Spinal cord (tissue), 10 donors: ENCODE data around the gene MACROD2. TPM values are rescaled to one million over a fixed set of nuclear protein-coding genes. Genes with fewer than 3 reads are reported as not detected.
A peak's percentile ranks its signal among the peaks of the same experiment; 100 is the strongest.

Source experiments
- DNase-seq, 6 donors: peaks; one replicate each; pipeline versions ENCODE4 v3.0.0 to v3.0.0-alpha.2; 2013 to 2015; ENCODE audit warnings: low spot score in 6 of 6, low read depth in 4 of 6
- H3K27ac ChIP-seq: one replicate; pipeline ENCODE4 v1.5.1; 2013; ENCODE audit warnings: low read depth, low read length, control low read depth
- H3K27me3 ChIP-seq: one replicate; pipeline ENCODE4 v1.6.1; 2013; ENCODE audit warnings: low read length; ENCODE audit not compliant: control insufficient read depth, insufficient read depth
- H3K36me3 ChIP-seq: one replicate; pipeline ENCODE4 v1.6.1; 2013; ENCODE audit warnings: low read length; ENCODE audit not compliant: control insufficient read depth, insufficient read depth
- H3K4me1 ChIP-seq: one replicate; pipeline ENCODE4 v1.6.1; 2013; ENCODE audit warnings: low read length; ENCODE audit not compliant: control insufficient read depth, insufficient read depth
- H3K4me3 ChIP-seq: one replicate; pipeline ENCODE4 v1.5.1; 2013; ENCODE audit warnings: low read depth, low read length, control low read depth
- H3K9me3 ChIP-seq: one replicate; pipeline ENCODE4 v1.6.1; 2013; ENCODE audit warnings: low read length; ENCODE audit not compliant: control insufficient read depth, insufficient read depth
- WGBS: methylation state at CpG from one replicate; pipeline ENCODE4 v1.1.5; 2013; ENCODE audit warnings: missing lambda C conversion rate; ENCODE audit not compliant: insufficient coverage; 5-methylcytosine and 5-hydroxymethylcytosine counted together
- polyA plus RNA-seq, 2 donors: library from polyadenylated mRNA; unstranded; fragments of 120-200 nt; gene quantifications; one replicate each; pipeline ENCODE4 v1.2.1, GENCODE V29; 2013; ENCODE audit not compliant: insufficient read length in 2 of 2
- total RNA-seq, 2 donors: library from RNA; depleted of rRNA in 1 of 2; stranded (reverse); fragments of 120-200 nt in 1 of 2; fragments of >200 nt in 1 of 2; gene quantifications; one replicate each; pipeline versions ENCODE4 v1.2.3 to v1.2.4, GENCODE V29; 2013 to 2014
- donor health status: healthy.

Gene MACROD2
- total and polyA plus RNA-seq, 4 donors = 16.2 to 34.0 (median 23.6) TPM

DNA sequence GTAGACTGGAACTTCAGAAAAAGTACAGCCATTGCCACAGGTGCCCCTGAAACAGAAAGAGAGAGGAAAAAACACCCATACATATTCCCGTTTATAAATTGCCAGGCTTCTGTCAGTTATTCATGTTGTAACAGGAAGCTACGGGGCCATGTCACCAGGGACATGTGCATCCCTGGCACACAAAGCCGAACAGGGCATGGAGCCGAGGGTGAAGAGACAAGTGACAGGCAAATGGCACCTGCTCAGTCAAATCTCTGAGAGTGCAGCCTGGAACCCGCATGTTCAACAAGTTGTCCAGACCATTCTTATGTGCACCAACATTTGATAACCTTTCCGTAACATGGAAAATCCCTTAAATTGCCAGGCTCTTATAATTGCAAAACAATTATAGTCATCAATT lies 1837.2 kb downstream of the MACROD2 start:
- no peaks in the 10 kb centered on the region for H3K4me1 ChIP-seq
- DNase-seq = peak in 1 of 6 donors; percentile 37
- 91% methylated on average over 4 of the region's 6 CpGs for WGBS
- H3K27me3 ChIP-seq = no peaks in the 10 kb centered on the region
- H3K4me3 ChIP-seq = no peak overlapping the region
- no peaks in the 10 kb centered on the region for H3K36me3 ChIP-seq
- H3K9me3 ChIP-seq = no peaks in the 10 kb centered on the region
- H3K27ac ChIP-seq = no peak overlapping the region

DNA sequence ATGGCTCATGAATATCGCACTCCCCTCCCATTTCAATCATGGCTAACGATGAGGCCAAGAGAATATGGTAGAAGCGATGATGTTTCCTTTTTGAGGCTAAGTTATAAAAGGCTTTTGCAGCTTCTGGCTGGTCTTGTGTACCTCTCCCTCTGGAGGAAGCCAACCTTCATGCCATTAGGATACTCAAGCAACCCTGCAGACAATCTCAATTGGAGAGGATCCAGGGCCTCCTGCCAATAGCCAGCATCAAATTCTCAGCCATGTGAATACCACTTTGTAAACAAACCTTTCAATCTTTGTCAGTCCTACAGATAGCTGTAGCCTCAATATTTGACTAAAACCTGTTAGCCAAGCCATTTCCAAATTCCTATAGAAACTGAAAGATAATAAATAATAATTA lies 1839.5 kb downstream of the MACROD2 start:
- no peaks in the 10 kb centered on the region for H3K27me3 ChIP-seq
- no peaks in the 10 kb centered on the region for H3K9me3 ChIP-seq
- DNase-seq = peak; percentile 38 to 89 (median 66)
- WGBS = 50% methylated on average over 1 of the region's 3 CpGs
- no peaks in the 10 kb centered on the region for H3K4me1 ChIP-seq
- H3K27ac ChIP-seq = no peak overlapping the region
- no peaks in the 10 kb centered on the region for H3K36me3 ChIP-seq
- H3K4me3 ChIP-seq = no peak overlapping the region

DNA sequence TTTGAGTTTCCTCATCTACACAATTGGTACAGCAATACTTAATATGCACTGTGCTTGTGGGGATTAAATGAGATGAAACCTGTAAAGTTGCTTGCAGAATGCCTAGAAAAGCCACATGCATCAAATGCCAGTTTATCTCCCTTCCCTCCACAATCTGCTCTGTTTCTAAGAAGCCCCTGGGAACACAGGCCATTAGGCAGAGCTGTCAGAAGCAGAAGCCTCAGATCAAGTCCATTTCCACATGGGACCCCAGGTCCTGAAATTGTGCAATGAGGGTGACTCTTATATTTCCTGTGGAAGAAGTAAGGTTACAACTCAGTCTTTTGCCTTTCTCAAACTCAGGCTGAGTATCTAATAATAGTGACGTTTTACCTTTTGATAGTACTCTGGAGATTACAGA lies 1840.5 kb downstream of the MACROD2 start:
- H3K27me3 ChIP-seq = no peaks in the 10 kb centered on the region
- H3K4me3 ChIP-seq = no peak overlapping the region
- H3K4me1 ChIP-seq = no peaks in the 10 kb centered on the region
- H3K9me3 ChIP-seq = no peaks in the 10 kb centered on the region
- DNase-seq = peak in 1 of 6 donors; percentile 20
- no CpG with 5 or more reads among the region's 1 CpG for WGBS
- no peaks in the 10 kb centered on the region for H3K36me3 ChIP-seq
- H3K27ac ChIP-seq = no peak overlapping the region

DNA sequence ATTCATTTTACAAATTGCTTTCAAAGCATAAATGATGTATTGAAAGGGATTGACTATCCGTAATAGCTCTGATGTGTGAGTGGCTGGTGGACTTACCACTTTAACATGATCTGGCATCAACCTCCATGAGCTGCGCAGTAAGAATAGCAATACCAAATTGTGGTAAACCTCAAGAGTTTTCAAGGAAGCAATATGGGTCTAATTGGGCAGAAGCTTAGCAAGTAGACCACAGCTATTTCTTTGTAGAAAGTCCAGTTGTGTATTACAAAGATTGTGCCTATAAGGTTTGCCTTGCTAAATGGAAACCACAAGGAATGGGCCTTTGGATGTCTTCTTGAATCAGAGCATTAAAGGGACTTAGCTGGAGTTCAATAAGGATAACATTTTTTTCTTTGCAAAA lies 1841.3 kb downstream of the MACROD2 start:
- H3K27ac ChIP-seq = no peak overlapping the region
- H3K36me3 ChIP-seq = no peaks in the 10 kb centered on the region
- no peak for DNase-seq
- WGBS = no CpG with 5 or more reads among the region's 2 CpGs
- H3K4me3 ChIP-seq = no peak overlapping the region
- H3K9me3 ChIP-seq = no peaks in the 10 kb centered on the region
- no peaks in the 10 kb centered on the region for H3K27me3 ChIP-seq
- no peaks in the 10 kb centered on the region for H3K4me1 ChIP-seq

DNA sequence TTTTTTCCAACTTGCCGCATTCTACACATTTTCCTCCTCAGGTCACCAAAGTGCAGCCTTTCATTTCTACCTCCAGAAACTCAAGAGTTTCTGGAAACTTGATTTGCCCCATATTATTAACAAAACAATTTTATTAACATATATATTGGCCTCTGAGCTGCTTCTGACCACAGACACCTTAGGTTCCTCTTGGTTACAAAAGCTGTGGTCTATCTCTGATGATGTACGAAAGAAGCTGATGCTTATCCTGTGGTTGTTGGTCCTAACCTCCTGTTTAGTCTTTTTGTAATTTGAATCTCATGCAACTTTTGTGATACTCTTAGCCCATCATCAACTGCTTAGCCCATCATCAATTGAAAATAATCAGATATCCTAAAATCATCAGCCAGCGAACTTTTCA lies 1842.2 kb downstream of the MACROD2 start:
- H3K9me3 ChIP-seq = no peaks in the 10 kb centered on the region

DNA sequence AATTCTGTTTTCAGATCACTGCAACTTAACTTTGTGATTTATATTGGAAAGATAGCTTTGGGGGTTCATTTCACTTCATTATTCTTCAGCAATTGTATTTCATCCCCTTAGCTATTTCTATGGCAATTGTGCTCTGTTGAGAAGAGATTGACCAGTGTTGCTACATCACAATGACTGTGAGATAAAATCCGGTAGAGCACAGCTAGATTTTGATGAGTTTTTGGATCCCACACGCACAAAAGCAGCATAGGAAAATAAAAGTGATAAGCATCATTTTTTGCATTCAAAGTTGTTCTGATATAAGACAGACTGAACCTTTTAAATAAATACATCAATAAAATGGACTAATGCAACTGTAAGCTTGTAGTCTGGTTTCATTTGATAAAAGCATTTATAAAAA lies 1843.2 kb downstream of the MACROD2 start:
- no peaks in the 10 kb centered on the region for H3K27me3 ChIP-seq
- H3K4me3 ChIP-seq = no peak overlapping the region

More for the DNA sequence above, 1842.2 kb downstream of the MACROD2 start:
- Histone ChIP-seq H3K27me3 (no peaks in the 10 kb centered on the region), H3K4me3 (no peak overlapping the region), H3K4me1 (no peaks in the 10 kb centered on the region), H3K36me3 (no peaks in the 10 kb centered on the region), H3K27ac (no peak overlapping the region)
- WGBS = 100% methylated on average over 1 of the region's 3 CpGs
- DNase-seq = no peak

DNA sequence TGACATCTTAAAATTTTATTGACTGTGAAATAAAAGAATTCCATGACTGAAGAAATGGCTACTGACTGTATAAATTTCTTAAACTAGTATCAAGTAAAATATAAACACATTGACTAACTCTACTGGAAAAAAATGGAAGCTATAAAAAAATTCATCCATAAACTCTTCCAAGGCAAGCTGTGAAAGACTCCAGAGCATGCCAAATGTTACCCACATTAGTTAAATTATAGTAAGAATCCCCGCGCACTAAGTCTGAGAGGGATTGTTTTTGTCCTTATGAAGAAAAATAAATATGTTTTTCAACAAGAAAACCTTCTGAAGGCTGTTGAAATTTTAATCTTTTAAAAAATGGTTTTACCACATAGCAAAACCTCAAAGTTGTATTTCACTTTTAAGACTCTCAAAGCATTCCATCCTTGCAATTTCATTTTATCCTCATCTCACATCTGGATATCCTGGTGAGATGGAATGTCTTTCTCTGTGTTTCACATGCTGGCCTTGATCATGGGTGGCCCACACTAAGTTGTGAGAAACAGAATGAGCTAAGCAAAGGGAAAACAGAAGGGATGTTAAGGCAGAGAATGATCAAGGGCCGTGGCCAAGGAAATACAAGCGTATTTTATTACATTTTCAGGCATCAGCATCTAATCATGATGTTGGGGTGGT lies 1845.5 kb downstream of the MACROD2 start:
- Histone ChIP-seq H3K9me3 (no peaks in the 10 kb centered on the region), H3K27ac (no peak overlapping the region), H3K36me3 (no peaks in the 10 kb centered on the region), H3K4me1 (no peaks in the 10 kb centered on the region), H3K27me3 (no peaks in the 10 kb centered on the region), H3K4me3 (no peak overlapping the region)
- WGBS = no CpG with 5 or more reads among the region's 4 CpGs
- DNase-seq = peak in 2 of 6 donors; percentile 18 to 65

More for the DNA sequence above, 1843.2 kb downstream of the MACROD2 start:
- Histone ChIP-seq H3K9me3 (no peaks in the 10 kb centered on the region), H3K36me3 (no peaks in the 10 kb centered on the region), H3K4me1 (no peaks in the 10 kb centered on the region), H3K27ac (no peak overlapping the region)
- no peak for DNase-seq
- no CpG with 5 or more reads among the region's 2 CpGs for WGBS

DNA sequence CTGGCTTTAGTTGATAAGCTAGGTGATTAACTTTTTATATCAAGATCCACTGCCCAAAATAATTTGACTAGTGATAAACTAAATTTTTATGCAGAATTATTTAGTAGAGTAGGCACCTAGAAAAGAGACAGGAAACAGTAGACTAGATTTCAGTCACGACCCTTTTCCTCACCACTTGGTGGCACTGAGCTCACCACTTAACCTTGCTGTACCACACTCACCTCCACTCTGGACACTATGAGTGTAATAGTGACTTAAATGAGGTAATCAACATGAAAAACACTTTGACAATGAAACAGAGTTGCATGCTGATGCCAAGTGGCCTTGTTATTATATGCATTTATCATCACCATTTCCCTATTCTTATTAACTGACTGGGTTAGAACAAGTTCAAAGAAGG lies 1847.6 kb downstream of the MACROD2 start:
- H3K4me3 ChIP-seq = no peak overlapping the region
- no peaks in the 10 kb centered on the region for H3K36me3 ChIP-seq
- H3K27me3 ChIP-seq = no peaks in the 10 kb centered on the region
- H3K27ac ChIP-seq = no peak overlapping the region
- H3K9me3 ChIP-seq = no peaks in the 10 kb centered on the region
- no peak for DNase-seq
- WGBS = no CpG with 5 or more reads among the region's 1 CpG
- no peaks in the 10 kb centered on the region for H3K4me1 ChIP-seq

DNA sequence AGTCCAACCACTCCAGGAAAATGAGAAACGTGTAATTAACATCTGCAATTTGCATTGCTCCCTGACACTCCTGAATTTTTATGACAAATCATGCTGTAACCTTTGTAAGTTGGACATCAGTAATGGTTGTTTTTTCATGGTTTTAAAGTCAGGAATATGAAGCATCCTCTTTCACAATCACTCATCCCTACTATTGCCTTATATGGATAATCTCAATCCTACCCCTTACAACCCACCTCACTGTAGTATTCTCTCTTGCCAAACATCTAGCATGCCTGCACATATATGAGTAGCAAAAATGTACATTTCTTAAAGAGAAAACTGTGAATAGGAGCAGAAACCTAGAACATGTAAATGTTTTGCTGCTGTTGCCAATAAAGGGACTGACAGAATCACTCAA lies 1848.5 kb downstream of the MACROD2 start:
- no peak for DNase-seq
- WGBS = no CpG with 5 or more reads among the region's 1 CpG
- Histone ChIP-seq H3K27ac (no peak overlapping the region), H3K27me3 (no peaks in the 10 kb centered on the region), H3K36me3 (no peaks in the 10 kb centered on the region), H3K4me1 (no peaks in the 10 kb centered on the region), H3K9me3 (no peaks in the 10 kb centered on the region), H3K4me3 (no peak overlapping the region)

DNA sequence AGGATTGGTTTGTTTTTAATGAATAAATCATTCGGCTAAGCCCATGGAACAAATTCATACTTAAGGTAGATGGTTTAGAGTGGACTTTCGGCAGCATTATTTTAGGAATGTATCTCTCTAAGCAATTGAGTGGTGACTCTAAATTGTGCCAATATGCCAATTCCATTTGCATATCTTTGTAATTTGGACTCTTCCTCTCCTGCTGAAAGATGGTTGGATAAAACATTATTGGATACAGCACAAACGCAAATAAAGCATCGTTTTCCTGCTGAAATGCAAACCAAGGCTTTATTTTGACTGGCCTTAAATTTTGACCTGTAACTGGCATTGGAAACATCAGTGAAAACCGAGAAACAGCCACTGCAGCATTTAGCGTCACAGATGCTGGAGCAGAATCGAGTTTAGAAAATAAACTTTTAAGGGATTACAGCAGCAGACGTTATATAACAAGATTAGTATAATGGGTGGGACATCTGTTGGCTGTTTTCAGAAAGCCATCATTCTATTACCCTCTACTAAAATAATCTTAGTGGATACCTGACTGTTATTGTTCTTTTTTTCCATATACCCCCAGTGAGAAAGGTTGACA lies 1852.0 kb downstream of the MACROD2 start:
- Histone ChIP-seq H3K27me3 (no peaks in the 10 kb centered on the region), H3K4me3 (no peak overlapping the region), H3K27ac (no peak overlapping the region), H3K4me1 (peaks cover 4% of the 10 kb centered on the region), H3K36me3 (no peaks in the 10 kb centered on the region), H3K9me3 (no peaks in the 10 kb centered on the region)
- whole genome bisulfite sequencing = 79% methylated on average over 3 of the region's 8 CpGs
- peak in 1 of 6 donors; percentile 14 for DNase-seq
